ENCODE data around the gene GAA. TPM values are rescaled to one million over a fixed set of nuclear protein-coding genes. Genes with fewer than 3 reads are reported as not detected.

Gene GAA
- total and polyA plus RNA-seq, 2 of the 13 experiments (the other 11 are each of a cell fraction or from before 2014, with no cell fraction given): 21.6 to 36.4 TPM

- TF ChIP-seq TIGD3 (CRISPR knock-in tag; IDR thresholded peaks at IDR 0.05; ENCODE audit: borderline replicate concordance) (0 out of 2 replicates have a peak, but pooled peaks have one; percentile 65), RNF219 (CRISPR knock-in tag; IDR thresholded peaks at IDR 0.05) (no peak)
Measured at GRCh38 chr17:80145076-80146075, 44.0 kb downstream of the GAA start (continued).

- no peak for DNase-seq (ENCODE audit: low spot score)
- Histone ChIP-seq H3K9ac (ENCODE audit: insufficient read depth, low read depth, low read length) (peak overlapping the region; percentile 96), H3K9me3 (ENCODE audit: low read length) (no peaks in the 10 kb centered on the region), H3K27me3 (ENCODE audit: control insufficient read depth in 1 of 2, insufficient read depth in 2 of 2, low read length in 2 of 2) (peaks cover 0 to 2% of the 10 kb centered on the region in 2 experiments; a peak in 1 of 5 replicates), H3K79me2 (ENCODE audit: insufficient read depth, low read length) (peaks cover 47% of the 10 kb centered on the region), H2AFZ (ENCODE audit: low read length) (no peak overlapping the region), H3K36me3 (replicated peaks in 1 of 2; ENCODE audit: control insufficient read depth in 1 of 2, insufficient read depth in 2 of 2, low read length in 2 of 2) (peaks cover 14 to 39% of the 10 kb centered on the region in 2 experiments), H3K4me2 (ENCODE audit: low read depth, low read length) (peak overlapping the region; percentile 94), H3K27ac (ENCODE audit: extremely low read length, insufficient read depth, low read length) (peak overlapping the region; percentile 61), H4K20me1 (ENCODE audit: insufficient read depth, low read length) (peaks cover 26% of the 10 kb centered on the region), H3K4me3 (replicated peaks in 1 of 3; ENCODE audit: insufficient read depth in 1 of 3, low read depth in 2 of 3, low read length in 3 of 3) (peak overlapping the region; percentile 84 to 88 (median 85)), H3K4me1 (ENCODE audit: insufficient read depth, low read length) (peaks cover 39% of the 10 kb centered on the region)
- ChIA-PET POLR2A (interaction anchor here (0.7 to 1.9 kb wide), 11 partner anchors 12 to 215 kb away, joined by 3 to 13 read pairs (median 5); partner anchors contain the start of gene GAA), CTCF (ENCODE audit: low intra/inter-chr PET ratio, low total read pairs) (no interaction called here)
- no peak for FAIRE-seq
- BruUV-seq (replicated peaks): no TSS peak
- ATAC-seq: peak; percentile 10
- in situ Hi-C loops (cut with HindIII; ENCODE audit: extremely low pct_ligation_motif_present, low pct_unique_long_range_greater_than_20kb): loop anchor here (5.0 kb wide), 1 partner anchor 111 kb away; no protein-coding TSS in a partner anchor
- intact Hi-C loops (cut with micrococcal nuclease; ENCODE audit: unreplicated experiment): loop anchor here (2.0 to 5.0 kb wide), 2 partner anchors 51 to 116 kb away; no protein-coding TSS in a partner anchor
- WGBS (ENCODE audit: low lambda C conversion rate): under 1% methylated on average over 41 of the region's 69 CpGs
- TF ChIP-seq ZBTB21 (CRISPR knock-in tag; IDR thresholded peaks at IDR 0.05) (no peak), NCOA2 (CRISPR knock-in tag; IDR thresholded peaks at IDR 0.05) (no peak), KLF13 (CRISPR knock-in tag; IDR thresholded peaks at IDR 0.05) (no peak), ZFP36 (IDR thresholded peaks at IDR 0.05; ENCODE audit: borderline replicate concordance, low read depth, low read length, partially characterized antibody) (no peak), POGZ (CRISPR knock-in tag; IDR thresholded peaks at IDR 0.05) (no peak), ARID5B (CRISPR knock-in tag; IDR thresholded peaks at IDR 0.05) (no peak), HHEX (CRISPR knock-in tag; IDR thresholded peaks at IDR 0.05) (no peak), SP4 (CRISPR knock-in tag; IDR thresholded peaks at IDR 0.05) (no peak), CC2D1A (CRISPR knock-in tag; IDR thresholded peaks at IDR 0.05) (no peak)
Measured at GRCh38 chr17:80146121-80147034, 45.0 kb downstream of the GAA start.

Data from HepG2 (cell line).